HT1080 (cell line): ENCODE data around the gene IL32. TPM values are rescaled to one million over a fixed set of nuclear protein-coding genes. Genes with fewer than 3 reads are reported as not detected.

Experiments used
- DNase-seq: peaks from one replicate; pipeline ENCODE4 v3.0.0-alpha.2; 2015; ENCODE audit warnings: low read depth
- polyA plus RNA-seq, 2 experiments: library from polyadenylated mRNA; depleted of rRNA; stranded (reverse); fragments of >200 nt; gene quantifications; 2 replicates each; pipeline ENCODE4 v1.2.3, GENCODE V29; 2015
- total RNA-seq: library from RNA; depleted of rRNA; stranded (reverse); fragments of >200 nt; shearing (Covaris generic); gene quantifications from 2 replicates; pipeline ENCODE4 v1.2.3, GENCODE V29; 2014; rRNA removed

Gene IL32, protein sequence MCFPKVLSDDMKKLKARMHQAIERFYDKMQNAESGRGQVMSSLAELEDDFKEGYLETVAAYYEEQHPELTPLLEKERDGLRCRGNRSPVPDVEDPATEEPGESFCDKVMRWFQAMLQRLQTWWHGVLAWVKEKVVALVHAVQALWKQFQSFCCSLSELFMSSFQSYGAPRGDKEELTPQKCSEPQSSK
- 1.6 and 2.5 TPM in 2 replicates for total RNA-seq
- polyA plus RNA-seq (2015; cell fraction: cytosol; rRNA removed), result 9.1 and 10.0 TPM in 2 replicates
- 8.3 and 10.9 TPM in 2 replicates for polyA plus RNA-seq (2015; cell fraction: nucleus; rRNA removed)

- peak; percentile 37 for DNase-seq
These were observed at the start of gene IL32 for GRCh38 chr16:3065069-3065741. IL32 (plus strand) TSS chr16:3065640; CDS start chr16:3065812, 172 bp downstream.

DNA sequence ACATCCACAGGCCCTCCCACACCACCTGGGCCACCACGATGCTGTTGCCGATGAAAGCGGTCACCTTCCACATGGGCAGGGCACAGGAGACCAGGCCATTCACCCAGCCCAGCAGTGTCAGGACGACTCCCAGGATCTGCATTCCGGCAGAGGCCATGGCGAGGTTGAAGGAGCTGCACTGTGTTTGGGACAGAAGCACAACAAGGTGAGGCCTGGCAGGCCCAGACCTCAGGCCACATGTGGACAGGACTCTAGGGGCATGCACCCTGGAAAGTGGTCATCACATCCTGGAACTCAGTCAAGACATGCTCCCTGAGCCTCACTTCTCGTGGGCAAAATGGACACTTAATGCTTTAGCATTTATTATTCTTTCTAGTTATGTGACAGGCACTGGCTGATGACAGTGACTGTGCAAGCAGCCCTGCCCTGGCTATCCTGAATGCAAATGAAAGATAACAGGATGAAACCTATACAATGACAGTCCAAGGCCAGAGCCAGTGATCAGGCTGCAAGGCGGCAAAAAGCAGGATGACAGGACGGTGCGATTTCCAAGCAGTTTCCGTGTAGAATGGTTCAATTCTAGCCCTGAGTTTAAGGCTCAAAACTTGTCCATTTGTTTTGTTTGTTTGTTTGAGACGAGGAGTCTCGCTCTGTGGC lies 49.4 kb upstream of the IL32 start:
- DNase-seq, result no peak

DNA sequence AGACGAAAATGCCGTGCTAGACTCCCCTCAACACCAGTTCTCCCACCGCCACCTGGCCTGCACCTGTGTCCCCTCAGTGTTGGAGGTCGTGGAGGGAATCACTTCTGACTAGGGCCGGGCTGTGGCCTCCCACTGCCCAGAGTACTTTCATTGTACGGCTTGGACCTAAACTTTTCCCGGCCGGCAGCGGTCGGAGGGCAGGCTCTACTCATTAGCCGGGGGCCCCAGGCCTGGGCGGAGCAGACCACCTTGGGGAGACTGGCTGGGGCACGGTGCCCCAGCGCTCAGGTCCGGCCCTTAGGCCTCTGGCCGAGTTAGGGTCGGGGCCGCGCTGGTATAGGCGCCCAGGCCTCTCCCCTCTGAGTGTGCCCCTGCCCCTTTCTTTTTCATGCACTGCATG lies 48.1 kb upstream of the IL32 start:
- DNase-seq, result no peak

DNA sequence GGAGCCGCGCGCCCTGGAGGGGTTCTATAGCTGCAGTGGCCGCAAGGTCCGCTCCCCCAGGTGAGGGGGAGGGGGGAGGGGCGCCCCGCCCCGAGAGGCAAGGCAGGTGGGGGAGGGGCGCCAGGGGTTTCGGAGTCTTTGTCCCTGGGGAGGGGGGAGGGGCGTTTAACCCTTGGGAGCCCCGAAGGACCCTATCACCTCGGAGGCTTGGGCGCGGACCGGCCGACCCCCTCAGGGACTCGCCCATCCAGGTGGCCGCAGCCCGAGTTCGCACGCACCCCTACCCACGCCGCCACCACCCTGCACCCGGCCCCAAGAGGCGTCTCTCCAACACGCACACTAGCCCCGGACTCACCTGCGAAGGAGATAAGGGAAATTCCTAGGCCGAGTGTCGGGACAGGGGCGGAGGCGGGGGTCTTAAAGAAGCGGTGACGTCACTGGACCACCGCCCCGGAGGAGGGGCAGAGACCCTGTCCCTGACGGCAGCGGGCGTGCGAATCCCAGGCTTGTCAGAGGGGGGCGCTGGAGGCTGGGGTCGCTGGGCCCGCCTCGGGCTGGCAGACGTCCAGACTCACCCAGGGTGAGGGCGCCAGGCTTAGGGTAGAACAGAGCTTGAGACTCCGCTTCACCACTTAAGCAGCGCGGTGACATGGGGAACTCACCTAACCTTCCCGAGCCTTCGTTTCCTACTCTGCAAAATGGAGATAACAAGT lies 47.5 kb upstream of the IL32 start, which contains the start of gene CLDN6:
TSS of gene CLDN6 (minus strand) at position 390 of the 713 bp plus-strand sequence. CDS start 2,162 bp downstream, outside the sequence.
- DNase-seq, result no peak

- peak; percentile 59 for DNase-seq
These were observed 45.7 kb upstream of the IL32 start for GRCh38 chr16:3019594-3020246.

DNA sequence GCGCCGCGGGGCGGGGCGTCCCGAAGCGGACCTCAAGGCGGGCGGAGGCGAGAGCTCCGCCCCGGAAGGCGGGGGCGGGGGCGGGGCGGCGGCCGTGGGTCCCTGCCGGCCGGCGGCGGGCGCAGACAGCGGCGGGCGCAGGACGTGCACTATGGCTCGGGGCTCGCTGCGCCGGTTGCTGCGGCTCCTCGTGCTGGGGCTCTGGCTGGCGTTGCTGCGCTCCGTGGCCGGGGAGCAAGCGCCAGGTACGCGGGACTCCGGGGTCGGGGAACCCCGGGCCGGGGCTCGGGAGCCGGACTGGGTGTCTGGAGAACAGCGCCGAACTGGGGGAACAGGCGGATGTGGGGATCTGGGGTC lies 45.2 kb upstream of the IL32 start, which contains the start of gene TNFRSF12A:
TSS of gene TNFRSF12A (plus strand) at position 122 of the 357 bp plus-strand sequence. CDS start at position 152, 30 bp downstream.
- no peak for DNase-seq

DNA sequence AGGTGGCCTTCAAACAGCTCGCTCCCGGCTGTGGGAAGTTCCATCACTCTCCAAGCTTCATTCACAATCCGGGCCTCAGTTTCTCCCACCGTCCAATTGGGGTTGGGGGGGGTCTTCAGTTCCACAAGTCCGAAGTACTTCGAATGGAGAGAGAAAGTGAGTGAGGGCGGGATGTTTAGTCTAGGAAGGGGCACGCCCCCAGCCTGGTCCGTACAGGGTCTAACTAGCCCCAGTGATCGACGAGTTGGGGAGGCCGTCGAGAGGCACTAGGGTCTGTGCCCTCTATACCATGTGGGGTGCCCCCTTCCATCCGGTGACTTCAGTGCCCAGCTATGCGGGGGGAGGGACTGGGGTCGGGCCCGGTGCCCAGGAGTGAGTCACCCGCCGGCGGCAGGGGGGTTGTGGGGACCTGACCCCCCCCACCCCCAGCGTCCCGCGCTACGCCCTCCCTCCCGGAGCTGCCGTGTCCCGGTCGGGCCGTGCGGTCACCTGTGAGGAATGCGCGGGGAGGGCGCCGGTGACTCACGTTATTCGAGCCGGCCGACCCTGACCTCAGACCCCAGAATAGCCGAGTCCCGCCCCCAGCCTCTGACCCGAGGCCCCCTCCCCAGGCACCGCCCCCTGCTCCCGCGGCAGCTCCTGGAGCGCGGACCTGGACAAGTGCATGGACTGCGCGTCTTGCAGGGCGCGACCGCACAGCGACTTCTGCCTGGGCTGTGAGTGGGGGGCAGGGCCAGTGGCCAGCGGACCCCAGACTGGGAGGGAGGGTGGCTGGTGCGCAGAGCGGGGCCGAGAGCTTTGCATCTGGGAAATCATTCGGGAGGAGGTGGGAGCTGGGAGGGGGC lies 44.6 kb upstream of the IL32 start:
- peak; percentile 92 for DNase-seq

- peak; percentile 96 for DNase-seq
These were observed 43.8 kb upstream of the IL32 start for GRCh38 chr16:3021449-3022207.

DNA sequence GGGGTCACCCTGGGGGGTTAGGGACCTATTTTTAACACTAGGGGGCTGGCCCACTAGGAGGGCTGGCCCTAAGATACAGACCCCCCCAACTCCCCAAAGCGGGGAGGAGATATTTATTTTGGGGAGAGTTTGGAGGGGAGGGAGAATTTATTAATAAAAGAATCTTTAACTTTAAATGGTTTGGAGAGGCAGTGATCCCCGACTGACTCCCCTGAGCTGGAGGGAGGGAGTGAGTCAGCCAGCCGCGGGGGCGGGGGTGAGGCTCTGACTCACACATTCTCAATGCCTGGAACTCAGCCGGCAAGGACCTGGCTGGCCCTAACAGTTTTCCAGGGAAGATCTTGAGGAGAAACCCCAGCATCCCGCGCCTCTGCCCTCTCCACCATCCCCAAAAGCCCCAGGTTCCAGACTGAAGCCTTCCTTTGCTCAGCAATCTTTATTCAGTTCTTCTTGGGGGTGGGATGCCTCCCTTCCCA lies 43.2 kb upstream of the IL32 start:
- DNase-seq, result peak; percentile 95

DNA sequence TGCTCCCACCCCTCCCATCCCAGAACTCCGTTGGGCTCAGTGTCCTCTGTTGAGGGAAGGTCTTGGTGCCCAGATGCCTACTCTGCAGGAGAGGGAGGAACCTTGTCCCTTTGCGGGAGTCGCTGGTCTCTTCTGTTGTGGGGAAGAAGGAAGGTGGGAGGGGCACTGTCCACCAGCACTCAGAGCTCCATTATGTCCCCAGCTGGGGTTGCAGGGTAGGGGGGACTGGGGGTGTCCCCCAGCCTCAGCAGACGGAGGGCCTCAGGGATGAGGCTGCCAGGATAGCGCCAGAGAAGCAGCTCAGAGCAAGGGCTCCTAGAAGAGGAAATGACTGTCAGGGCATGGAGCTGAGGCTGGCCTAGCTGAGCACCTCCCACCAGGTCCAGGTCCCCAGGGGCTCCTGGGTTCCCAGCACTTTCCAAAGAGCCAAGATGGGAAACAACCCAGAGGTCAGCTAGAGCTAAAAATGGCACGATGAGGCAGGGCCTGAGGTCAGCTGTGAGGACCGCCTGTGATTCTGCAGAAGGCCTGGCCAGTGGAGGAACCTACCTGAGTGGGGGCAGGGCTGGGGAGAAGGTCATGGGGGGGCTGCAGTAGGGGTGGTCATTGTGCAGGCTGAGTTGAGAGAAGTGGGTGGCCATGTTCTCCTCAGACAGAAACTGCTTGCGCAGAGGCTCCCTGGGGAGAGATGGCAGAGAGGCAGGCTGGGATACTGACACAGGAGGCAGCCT lies 42.6 kb upstream of the IL32 start:
- DNase-seq, result peak; percentile 52

- peak; percentile 92 for DNase-seq
These were observed 42.1 kb upstream of the IL32 start for GRCh38 chr16:3023415-3023668.

- DNase-seq, result peak; percentile 97
These were observed 41.6 kb upstream of the IL32 start, which contains the start of the genes HCFC1R1 and THOC6 for GRCh38 chr16:3023669-3024478. HCFC1R1 (minus strand) TSS chr16:3023942; CDS start chr16:3023941, 1 bp downstream. THOC6 (plus strand) TSS chr16:3024035; CDS start chr16:3024327, 292 bp downstream.

DNA sequence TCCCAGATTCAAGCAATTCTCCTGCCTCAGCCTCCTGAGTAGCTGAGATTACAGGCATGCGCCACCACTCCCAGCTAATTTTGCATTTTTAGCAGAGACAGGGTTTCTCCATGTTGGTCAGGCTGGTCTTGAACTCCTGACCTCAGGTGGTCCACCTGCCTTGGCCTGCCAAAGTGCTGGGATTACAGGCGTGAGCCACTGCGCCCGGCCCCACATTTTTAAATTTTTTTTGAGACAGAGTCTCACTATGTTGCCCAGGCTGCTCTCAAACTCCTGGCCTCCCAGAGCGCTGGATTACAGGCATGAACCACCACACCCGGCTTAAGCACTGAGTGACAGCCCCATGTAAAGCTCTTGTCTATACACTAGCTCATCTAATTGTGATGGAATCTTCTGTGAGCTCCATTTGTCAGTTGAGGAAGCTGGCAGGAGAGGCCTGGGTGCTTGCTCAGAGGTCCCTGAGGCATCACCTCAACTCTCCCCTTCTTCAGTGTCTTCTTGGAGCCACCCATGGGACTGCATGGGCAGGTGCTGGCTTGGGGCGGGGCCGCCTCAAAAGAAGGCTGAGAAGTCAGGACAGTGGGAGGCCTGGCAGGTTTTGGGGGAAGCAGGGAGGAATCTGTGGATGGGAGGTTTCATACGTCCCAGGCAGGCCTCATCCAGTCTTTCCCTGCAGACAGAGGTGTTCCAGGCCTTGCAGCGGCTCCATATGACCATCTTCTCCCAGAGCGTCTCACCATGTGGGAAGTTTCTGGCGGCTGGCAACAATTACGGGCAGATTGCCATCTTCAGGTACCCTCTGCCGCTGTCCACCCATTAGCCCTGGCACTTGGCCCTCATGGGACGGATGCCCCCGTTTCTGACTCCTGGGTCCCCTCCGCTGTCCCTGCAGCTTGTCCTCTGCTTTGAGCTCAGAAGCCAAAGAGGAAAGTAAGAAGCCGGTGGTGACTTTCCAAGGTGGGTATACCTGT lies 40.1 kb upstream of the IL32 start:
- DNase-seq, result no peak

DNA sequence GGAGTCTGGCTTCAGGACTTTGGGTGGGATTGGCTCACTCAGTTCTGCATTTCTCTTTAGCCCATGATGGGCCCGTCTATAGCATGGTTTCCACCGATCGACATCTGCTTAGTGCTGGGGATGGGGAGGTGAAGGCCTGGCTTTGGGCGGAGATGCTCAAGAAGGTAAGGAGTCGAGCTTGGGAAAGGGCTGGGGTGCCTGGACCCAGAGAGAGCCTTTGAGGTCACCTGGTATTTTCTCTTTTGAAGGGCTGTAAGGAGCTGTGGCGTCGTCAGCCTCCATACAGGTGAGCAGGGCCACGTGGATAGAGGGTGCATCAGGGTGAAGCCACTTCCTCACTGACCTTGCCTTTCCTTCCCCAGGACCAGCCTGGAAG lies 39.4 kb upstream of the IL32 start:
- no peak for DNase-seq

DNA sequence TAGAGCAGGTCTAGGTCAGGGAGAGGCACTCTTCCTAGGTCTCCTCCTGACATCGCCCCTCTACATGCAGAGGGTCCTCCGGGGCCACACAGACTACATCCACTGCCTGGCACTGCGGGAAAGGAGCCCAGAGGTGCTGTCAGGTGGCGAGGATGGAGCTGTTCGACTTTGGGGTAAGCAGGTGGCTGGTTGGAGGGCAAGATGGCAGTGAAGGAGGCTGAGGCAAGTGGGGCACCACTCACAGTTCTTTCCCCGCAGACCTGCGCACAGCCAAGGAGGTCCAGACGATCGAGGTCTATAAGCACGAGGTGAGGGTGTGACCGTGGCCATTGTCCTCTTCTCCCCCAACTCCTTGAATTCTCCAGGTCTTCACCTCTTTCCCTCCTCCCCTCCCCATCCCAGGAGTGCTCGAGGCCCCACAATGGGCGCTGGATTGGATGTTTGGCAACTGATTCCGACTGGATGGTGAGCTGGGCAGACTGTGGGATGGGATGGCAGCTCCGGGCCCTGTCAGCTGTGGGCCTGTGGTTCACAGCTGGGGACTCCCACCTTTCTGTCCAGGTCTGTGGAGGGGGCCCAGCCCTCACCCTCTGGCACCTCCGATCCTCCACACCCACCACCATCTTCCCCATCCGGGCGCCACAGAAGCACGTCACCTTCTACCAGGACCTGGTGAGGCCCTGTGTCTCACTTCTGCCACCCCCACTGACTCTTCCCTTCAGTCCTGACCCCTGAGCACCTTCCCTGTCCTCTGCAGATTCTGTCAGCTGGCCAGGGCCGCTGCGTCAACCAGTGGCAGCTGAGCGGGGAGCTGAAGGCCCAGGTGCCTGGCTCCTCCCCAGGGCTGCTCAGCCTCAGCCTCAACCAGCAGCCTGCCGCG lies 38.6 kb upstream of the IL32 start:
- DNase-seq, result no peak

GRCh38 chr16:3027489-3027795 lies 38.0 kb upstream of the IL32 start:
- no peak for DNase-seq
